Fibroblast of skin of right biceps (primary cell): ENCODE data around the gene SIX5.
"Not testable (repeated sequence)": the region's sequence is repeated elsewhere in the genome, so short reads cannot be mapped to it uniquely, and the experiment has no call there.

Experiments used
- DNase-seq: peaks from one replicate; pipeline ENCODE4 v3.0.0-alpha.2; 2013

SIX5 gene

GRCh38 chr19:45752639-45753038 lies 16.4 kb downstream of the SIX5 start:
- peak; percentile 30 for DNase-seq

GRCh38 chr19:45751483-45751882 lies 17.6 kb downstream of the SIX5 start:
- not testable (repeated sequence) for DNase-seq

- DNase-seq = no peak
Observed at GRCh38 chr19:45747513-45747912, 21.5 kb downstream of the SIX5 start.

DNA sequence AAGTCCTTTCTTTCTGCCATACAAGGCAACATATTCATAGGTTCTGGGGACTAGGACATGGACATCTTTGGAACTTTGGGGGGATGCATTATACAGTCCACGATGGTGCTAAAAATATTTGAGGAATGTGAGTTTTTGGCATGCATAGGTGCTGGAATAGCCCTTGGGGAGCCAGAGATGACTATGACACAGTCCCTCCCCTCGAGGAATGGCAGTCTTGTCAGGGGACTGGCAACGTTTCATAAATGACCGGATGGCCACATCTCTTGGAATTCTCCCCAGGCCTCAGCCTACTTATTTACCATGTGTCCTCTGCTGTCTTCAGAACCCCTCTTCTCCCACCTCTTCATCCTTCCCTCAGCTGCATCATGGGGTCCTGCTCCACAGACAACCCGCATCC lies 22.2 kb downstream of the SIX5 start:
- DNase-seq = peak; percentile 40

DNA sequence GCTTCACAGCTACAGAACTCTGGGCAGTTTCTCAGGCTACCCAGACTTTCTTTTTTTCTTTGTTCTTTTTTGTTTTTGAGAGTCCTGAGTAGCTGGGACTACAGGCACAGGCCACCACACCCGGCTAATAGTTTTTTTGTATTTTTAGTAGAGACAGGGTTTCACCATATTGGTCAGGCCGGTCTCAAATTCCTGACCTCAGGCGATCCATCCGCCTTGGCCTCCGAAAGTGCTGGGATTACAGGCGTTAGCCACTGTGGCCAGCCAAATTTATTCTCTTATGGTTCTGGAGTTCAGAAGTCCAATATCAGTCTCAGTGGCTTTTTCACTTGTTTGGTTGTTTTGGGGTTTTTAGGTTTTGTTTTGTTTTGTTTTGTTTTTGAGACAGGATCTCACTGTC lies 23.4 kb downstream of the SIX5 start:
- no peak for DNase-seq

- DNase-seq = no peak
Observed at GRCh38 chr19:45742969-45743368, 26.1 kb downstream of the SIX5 start.

DNA sequence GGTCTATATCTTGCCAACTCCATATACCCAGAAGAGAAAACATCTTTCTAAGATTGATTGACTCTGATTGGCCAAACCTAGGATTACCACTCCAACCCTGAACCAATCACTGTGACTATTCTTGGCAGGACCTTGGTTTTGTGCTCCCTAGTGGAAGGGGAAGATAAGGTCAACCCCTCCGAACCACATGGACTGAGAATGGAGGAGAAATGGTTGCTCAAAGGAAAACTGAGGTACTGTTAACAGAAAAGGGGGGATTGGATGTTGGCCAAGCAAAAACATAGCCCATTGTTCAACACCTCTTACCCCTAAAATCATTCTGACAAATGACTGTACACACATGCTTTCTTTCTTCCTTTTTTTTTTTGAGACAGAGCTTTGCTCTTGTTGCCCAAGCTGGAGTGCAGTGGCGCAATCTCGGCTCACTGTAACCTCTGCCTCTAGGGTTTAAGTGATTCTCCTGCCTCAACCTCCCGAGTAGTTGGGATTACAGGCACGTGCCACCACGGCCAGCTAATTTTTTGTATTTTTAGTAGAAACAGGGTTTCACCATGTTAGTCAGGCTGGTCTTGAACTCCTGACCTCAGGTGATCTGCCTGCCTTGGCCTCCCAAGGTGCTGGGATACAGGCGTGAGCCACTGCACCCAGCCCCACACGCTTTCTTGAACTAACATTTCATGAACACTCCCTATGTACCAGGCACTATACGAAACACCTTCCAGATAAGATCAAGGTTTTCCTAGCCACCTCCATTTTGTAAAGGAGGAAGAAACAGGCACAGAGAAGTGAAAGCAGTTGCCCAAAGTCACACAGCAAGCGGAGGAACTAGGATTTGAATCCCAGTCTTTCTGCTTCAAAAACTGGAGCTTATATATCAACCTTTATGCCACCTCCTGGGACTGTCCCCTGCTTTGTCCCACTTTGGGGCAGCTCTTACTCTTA lies 29.3 kb downstream of the SIX5 start:
- DNase-seq = no peak

DNA sequence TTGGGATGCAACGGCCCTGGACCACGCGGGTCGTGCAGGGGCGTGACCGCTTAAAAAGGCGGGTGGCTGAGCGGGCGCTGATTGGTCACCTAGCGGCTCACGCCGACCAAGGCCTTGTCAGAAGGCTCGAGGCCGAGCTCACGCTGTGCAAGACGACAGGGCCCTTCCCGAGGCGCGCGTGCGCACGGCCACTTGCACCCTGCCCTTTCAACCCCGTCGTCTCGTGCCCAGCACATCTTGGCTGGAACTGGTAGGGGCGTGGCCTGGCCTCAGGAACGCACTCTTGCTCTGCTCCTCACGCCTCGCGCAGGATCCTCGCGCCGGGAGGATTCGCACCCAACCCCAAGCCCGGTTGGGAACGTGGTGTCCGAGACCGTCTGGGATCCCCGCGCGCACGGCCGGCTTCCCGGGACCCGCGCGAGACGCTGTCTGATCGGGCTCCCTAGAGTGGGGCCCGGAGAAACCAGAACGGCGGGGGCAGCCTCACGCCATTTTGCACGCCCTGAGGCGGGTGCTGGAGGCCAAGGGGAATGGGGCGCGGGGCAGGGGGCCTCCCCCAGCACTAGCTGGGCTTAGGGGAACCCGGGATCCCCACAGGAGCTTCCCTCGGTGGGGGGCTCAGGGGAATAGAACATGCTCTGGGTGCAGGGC lies 35.8 kb downstream of the SIX5 start, which contains the start of gene MEIOSIN:
MEIOSIN (plus strand) TSS at position 280 of the 651 bp plus-strand sequence. CDS start 1,938 bp downstream, outside the sequence.
- no peak for DNase-seq

DNA sequence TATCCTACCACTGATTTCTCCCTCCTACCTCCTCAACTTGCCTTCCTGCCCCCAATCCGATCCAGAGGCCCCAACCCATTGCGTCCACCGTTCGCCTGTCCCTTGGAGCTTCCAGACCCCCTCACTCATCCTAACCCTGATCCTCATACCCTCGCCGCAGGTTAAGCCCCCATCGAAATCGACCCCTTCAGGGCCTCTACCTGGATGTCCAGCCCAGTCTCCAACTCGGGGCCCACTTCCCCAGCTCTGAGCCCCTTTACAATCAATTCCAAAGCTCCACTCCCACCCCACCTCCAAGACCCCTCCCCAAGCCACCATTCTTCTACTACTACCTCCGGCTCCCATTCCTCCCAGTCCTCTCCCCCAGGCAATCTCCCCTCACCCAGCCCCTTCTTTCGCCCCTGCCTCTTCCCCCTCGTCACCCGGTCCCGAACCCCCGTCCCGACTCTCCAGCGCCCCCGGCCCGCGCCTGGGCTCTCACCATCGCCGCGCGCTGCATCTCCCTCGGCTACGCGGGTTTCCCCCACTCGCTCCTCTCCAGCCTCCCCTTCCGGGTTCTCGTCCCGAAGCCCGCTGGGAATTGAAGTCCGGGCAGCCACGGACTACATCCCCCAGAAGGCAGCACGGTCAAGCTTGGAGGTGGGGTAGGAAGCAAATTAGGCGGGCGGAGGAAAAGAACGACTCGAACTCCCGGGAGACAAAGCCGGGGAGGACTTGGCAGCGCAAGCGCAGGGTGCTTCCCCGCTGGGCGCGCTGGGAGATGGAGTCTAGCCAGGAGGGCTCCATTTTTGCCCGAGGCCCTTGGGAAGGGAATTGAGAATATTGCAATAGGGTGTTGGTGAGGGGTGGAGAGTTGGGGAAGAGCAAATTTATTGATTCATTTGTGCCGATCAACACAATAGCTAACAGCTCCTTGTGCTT lies 38.4 kb downstream of the SIX5 start, which contains the start of gene FBXO46:
FBXO46 (minus strand) TSS at position 529 of the 921 bp plus-strand sequence. CDS start 17,401 bp downstream, outside the sequence.
- DNase-seq = peak; percentile 99

DNA sequence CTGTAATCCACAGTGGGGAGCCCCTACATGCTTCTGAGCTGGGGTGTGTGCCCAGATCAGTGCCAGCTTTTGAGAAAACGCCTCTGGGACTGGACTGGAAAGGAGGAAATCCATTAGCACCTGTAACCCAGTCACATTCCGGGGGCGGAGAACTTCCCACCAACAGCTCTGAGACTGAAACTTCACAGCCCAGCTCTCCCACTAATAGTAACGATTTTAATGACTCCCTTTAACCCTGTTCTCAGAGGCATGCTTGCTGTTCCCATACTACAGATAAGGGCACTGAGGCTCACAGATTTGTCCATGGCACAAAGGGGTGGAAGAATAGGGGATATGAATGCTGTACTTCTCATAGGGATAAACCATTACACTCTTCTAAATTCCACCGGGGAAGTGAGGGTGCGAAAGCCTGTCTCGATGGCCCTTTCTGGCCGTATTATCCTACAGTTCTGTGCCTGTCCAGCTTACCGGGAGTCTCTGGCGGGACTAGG lies 39.2 kb downstream of the SIX5 start:
- no peak for DNase-seq

GRCh38 chr19:45728683-45729082 lies 40.4 kb downstream of the SIX5 start:
- not testable (repeated sequence) for DNase-seq

DNA sequence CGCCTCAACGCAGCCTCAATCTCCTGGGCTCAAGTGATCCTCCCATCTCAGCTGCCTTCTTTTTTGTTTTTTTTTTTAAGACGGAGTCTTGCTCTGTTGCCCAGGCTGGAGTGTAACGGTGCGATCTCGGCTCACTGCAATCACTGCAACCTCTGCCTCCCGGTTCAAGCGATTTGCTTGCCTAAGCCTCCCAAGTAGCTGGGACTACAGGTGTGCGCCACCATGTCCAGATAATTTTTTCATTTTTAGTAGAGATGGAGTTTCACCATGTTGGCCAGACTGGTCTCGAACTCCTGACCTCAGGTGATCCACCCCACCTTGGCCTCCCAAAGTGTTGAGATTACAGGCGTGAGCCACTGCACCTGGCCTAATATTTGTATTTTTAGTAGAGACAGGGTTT lies 49.0 kb downstream of the SIX5 start:
- DNase-seq = not testable (repeated sequence)

- DNase-seq = no peak
Observed at GRCh38 chr19:45717983-45718650, 50.9 kb downstream of the SIX5 start.

- DNase-seq = peak; percentile 99
Observed at GRCh38 chr19:45717131-45717982, 51.7 kb downstream of the SIX5 start.

- DNase-seq = peak; percentile 37
Observed at GRCh38 chr19:45716359-45717130, 52.5 kb downstream of the SIX5 start.

GRCh38 chr19:45715139-45715538 lies 53.9 kb downstream of the SIX5 start:
- DNase-seq = no peak
